K562 (cell line): Measurements from ENCODE around the gene PSMD13. TPM values are rescaled to one million over a fixed set of nuclear protein-coding genes. Genes with fewer than 3 reads are reported as not detected.

Experiments
- ATAC-seq: fragments of 200-7000 bp; cut with Tn5 transposase; 3 replicates; pipeline ENCODE4 v1.9.1; 2020; ENCODE audit warnings: moderate library complexity
- BruUV-seq: library from RNA; stranded (reverse); fragments of 400-500 nt; replicated peaks from 2 replicates; lab custom pipeline; 2021; lab: Mats Ljungman, UMichigan
- CTCF ChIA-PET: fragments of 300-600 bp; formaldehyde crosslinking; extraction: SDS; loops from one replicate; lab custom pipeline; 2021; ENCODE audit warnings: low intra/inter-chr PET ratio; lab: Yijun Ruan, JAX
- POLR2A ChIA-PET: fragments of 300-600, 350-650 bp; sonication (Branson Sonifier 250); formaldehyde crosslinking; extraction: SDS; loops from one replicate; lab custom pipeline; 2021; ENCODE audit warnings: antibody characterized with exemption, inconsistent platforms; lab: Yijun Ruan, JAX
- DNase-seq, 4 experiments: peaks; one replicate each; pipeline versions ENCODE4 v3.0.0 to v3.0.0-alpha.2; 2011 to 2018; ENCODE audit warnings: low spot score in 3 of 4, mixed read lengths in 3 of 4; ENCODE audit errors: extremely low read depth in 1 of 4
- FAIRE-seq: peaks from 2 replicates; lab custom pipeline; 2011; peaks lifted over from hg19 to GRCh38; lab: Jason Lieb, UNC
- H2AFZ ChIP-seq: 2 replicates; pipeline ENCODE4 v1.6.0; 2011; ENCODE audit warnings: low read depth, low read length, control low read depth, inconsistent platforms
- H3K27ac ChIP-seq: fragments of 200-600 bp; 3 replicates; pipeline ENCODE4 v1.8.0; 2011; ENCODE audit warnings: low read depth, mild to moderate bottlenecking, control low read depth, inconsistent platforms, low read length, moderate library complexity, mixed read lengths; ENCODE audit errors: extremely low read depth
- H3K27me3 ChIP-seq, 2 experiments: fragments of 300-600 bp in 1 of 2; 2 replicates in 1 of 2; 3 replicates in 1 of 2; pipeline versions ENCODE4 v1.6.0 to v1.8.0; 2011; ENCODE audit warnings: inconsistent platforms in 2 of 2, low read length in 2 of 2, mild to moderate bottlenecking in 1 of 2, mixed read lengths in 1 of 2, moderate library complexity in 1 of 2; ENCODE audit not compliant: control insufficient read depth in 2 of 2, insufficient read depth in 2 of 2
- H3K36me3 ChIP-seq: fragments of 300-600 bp; 3 replicates; pipeline ENCODE4 v1.8.0; 2011; ENCODE audit warnings: mild to moderate bottlenecking, low read length, inconsistent platforms; ENCODE audit not compliant: control insufficient read depth, insufficient read depth
- H3K4me1 ChIP-seq, 2 experiments: fragments of 200-600 bp in 1 of 2; replicated peaks in 1 of 2; 2 replicates in 1 of 2; 3 replicates in 1 of 2; pipeline versions ENCODE4 v1.5.1 to v1.8.0; 2011; ENCODE audit warnings: inconsistent platforms in 2 of 2, low read length in 2 of 2, mild to moderate bottlenecking in 1 of 2, mixed read lengths in 1 of 2, moderate library complexity in 1 of 2; ENCODE audit not compliant: control insufficient read depth in 2 of 2, insufficient read depth in 2 of 2
- H3K4me2 ChIP-seq: 2 replicates; pipeline ENCODE4 v1.6.1; 2011; ENCODE audit warnings: low read length, control low read depth, inconsistent platforms, mixed read lengths; ENCODE audit not compliant: insufficient read depth
- H3K4me3 ChIP-seq: fragments of 200-600 bp; sonication (generic), shearing (Covaris generic); 2 replicates; pipeline ENCODE4 v1.5.1; 2016; ENCODE audit warnings: control low read depth, inconsistent platforms
- H3K79me2 ChIP-seq: fragments of 200-600 bp; 3 replicates; pipeline ENCODE4 v1.8.0; 2011; ENCODE audit warnings: low read length, inconsistent platforms; ENCODE audit not compliant: control insufficient read depth, insufficient read depth
- H3K9ac ChIP-seq, 2 experiments: 2 replicates each; pipeline versions ENCODE4 v1.6.0 to v1.6.1; 2011; ENCODE audit warnings: low read depth in 2 of 2, low read length in 2 of 2, control low read depth in 1 of 2, inconsistent platforms in 1 of 2, mild to moderate bottlenecking in 1 of 2, mixed read lengths in 1 of 2; ENCODE audit not compliant: insufficient read depth in 1 of 2
- H3K9me1 ChIP-seq: one replicate; pipeline ENCODE4 v1.6.0; 2011; ENCODE audit warnings: inconsistent platforms, mild to moderate bottlenecking, low read length, moderate library complexity; ENCODE audit not compliant: control insufficient read depth, insufficient read depth
- H3K9me3 ChIP-seq: replicated peaks from 2 replicates; pipeline ENCODE4 v1.5.1; 2011; ENCODE audit warnings: low read depth, low read length, inconsistent platforms; ENCODE audit not compliant: control insufficient read depth, insufficient read depth
- H4K20me1 ChIP-seq: replicated peaks from 2 replicates; pipeline ENCODE4 v1.6.1; 2011; ENCODE audit warnings: low read length, inconsistent platforms, mixed read lengths; ENCODE audit not compliant: control insufficient read depth, insufficient read depth
- NFRKB ChIP-seq: fragments of 450-650 bp; IDR thresholded peaks from 2 replicates; pipeline ENCODE4 v1.6.1; 2016; ENCODE audit warnings: low read depth
- PRPF4 ChIP-seq: fragments of 200-400 bp; formaldehyde crosslinking; IDR thresholded peaks from one replicate; pipeline ENCODE4 v1.6.1; 2017; ENCODE audit warnings: low read length, low read depth, mild to moderate bottlenecking; ENCODE audit not compliant: insufficient read depth, poor library complexity, severe bottlenecking
- U2AF1 ChIP-seq: fragments of 200-400 bp; formaldehyde crosslinking; optimal IDR thresholded peaks from 2 replicates; pipeline ENCODE3; 2017; ENCODE audit warnings: mild to moderate bottlenecking, low read depth, low read length, moderate library complexity
- WGBS: fragments of 100-300 bp; shearing (Covaris generic); methylation state at CpG from one replicate; pipeline ENCODE4 v1.1.6; 2016; ENCODE audit warnings: low coverage, mixed read lengths; ENCODE audit not compliant: insufficient coverage; ENCODE audit errors: missing lambda C conversion rate; 5-methylcytosine and 5-hydroxymethylcytosine counted together
- in situ Hi-C: fragments of 300-500 bp; cut with MboI; formaldehyde crosslinking; loops from 4 replicates; pipeline ENCODE4 v1.15.0; 2018; ENCODE audit warnings: inconsistent platforms, mixed read lengths
- intact Hi-C: fragments of 100-400 bp; cut with micrococcal nuclease; formaldehyde crosslinking; loops from 2 replicates; pipeline ENCODE4 v1.14.2; 2022
- polyA plus RNA-seq, 8 experiments: library from polyadenylated mRNA; depleted of rRNA in 4 of 8; stranded (reverse) in 5 of 8; unstranded in 3 of 8; fragments of >200 nt; fragmentation: Nextera tagmentation in 2 of 8; fragmentation: Illumina TruSeq in 1 of 8; extraction: Ambion mirVana in 2 of 8; extraction: Trizol in 1 of 8; gene quantifications; 2 replicates each; pipeline versions ENCODE4 v1.2.1 to v1.2.3, GENCODE V29; 2011 to 2014; ENCODE audit warnings: inconsistent platforms in 1 of 8, missing spikeins in 1 of 8
- total RNA-seq, 7 experiments: library from RNA; depleted of rRNA in 6 of 7; stranded (reverse); fragments of >200 nt in 6 of 7; fragmentation: Illumina TruSeq in 2 of 7; extraction: Trizol in 2 of 7; gene quantifications; 2 replicates each; pipeline versions ENCODE4 v1.2.1 to v1.2.3, GENCODE V29; 2011 to 2021; ENCODE audit warnings: low replicate concordance in 1 of 7
- TF ChIP-seq, protein P1 (sequence below): fragments of 250-450 bp; sonication (Bioruptor Pico); IDR thresholded peaks from 2 replicates; pipeline ENCODE4 v1.4.0; 2020; ENCODE audit warnings: mild to moderate bottlenecking, moderate library complexity
- TF ChIP-seq, protein P2 (sequence below), 2 experiments: fragments of 450-650 bp; IDR thresholded peaks; 2 replicates each; pipeline ENCODE4 v1.6.1; 2016
- TF ChIP-seq, protein P3 (sequence below): fragments of 450-650 bp; IDR thresholded peaks from 2 replicates; pipeline ENCODE4 v1.6.1; 2016; ENCODE audit warnings: borderline replicate concordance
- TF ChIP-seq, protein P4 (sequence below): fragments of 250-450 bp; sonication (Bioruptor Pico); IDR thresholded peaks from 2 replicates; pipeline ENCODE4 v1.8.0; 2022; ENCODE audit warnings: inconsistent platforms, mild to moderate bottlenecking, moderate library complexity, borderline replicate concordance
- TF ChIP-seq, protein P5 (sequence below): fragments of 450-650 bp; IDR thresholded peaks from 2 replicates; pipeline ENCODE4 v1.6.1; 2017; ENCODE audit warnings: antibody characterized with exemption, mild to moderate bottlenecking

The PSMD13 gene
- total and polyA plus RNA-seq, 9 of the 15 experiments (the other 6 are each of a cell fraction or from before 2014, with no cell fraction given) = 185 to 383 (median 267) TPM

DNA sequence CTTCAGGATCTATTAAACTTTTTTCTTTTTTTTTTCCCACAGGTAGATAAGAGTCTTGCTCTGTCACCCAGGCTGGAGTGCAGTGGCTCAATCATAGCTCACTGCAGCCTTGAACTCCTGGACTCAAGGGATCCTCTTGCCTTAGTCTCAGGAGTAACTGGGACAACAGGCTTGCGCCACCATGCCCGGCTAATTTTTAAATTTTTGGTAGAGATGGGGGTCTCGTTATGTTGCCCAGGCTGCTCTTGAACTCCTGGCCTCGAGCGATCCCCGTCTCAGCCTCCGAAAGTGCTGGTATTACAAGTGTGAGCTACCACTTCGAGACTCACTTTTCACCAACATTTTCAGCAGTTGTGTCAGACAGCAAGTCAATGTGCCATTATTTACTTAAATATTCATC lies 1.6 kb upstream of the PSMD13 start (continued):
- TF ChIP-seq, protein P1, sequence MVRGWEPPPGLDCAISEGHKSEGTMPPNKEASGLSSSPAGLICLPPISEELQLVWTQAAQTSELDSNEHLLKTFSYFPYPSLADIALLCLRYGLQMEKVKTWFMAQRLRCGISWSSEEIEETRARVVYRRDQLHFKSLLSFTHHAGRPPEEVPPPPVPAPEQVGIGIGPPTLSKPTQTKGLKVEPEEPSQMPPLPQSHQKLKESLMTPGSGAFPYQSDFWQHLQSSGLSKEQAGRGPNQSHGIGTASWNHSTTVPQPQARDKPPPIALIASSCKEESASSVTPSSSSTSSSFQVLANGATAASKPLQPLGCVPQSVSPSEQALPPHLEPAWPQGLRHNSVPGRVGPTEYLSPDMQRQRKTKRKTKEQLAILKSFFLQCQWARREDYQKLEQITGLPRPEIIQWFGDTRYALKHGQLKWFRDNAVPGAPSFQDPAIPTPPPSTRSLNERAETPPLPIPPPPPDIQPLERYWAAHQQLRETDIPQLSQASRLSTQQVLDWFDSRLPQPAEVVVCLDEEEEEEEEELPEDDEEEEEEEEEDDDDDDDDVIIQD (CRISPR knock-in tag) = no peak

DNA sequence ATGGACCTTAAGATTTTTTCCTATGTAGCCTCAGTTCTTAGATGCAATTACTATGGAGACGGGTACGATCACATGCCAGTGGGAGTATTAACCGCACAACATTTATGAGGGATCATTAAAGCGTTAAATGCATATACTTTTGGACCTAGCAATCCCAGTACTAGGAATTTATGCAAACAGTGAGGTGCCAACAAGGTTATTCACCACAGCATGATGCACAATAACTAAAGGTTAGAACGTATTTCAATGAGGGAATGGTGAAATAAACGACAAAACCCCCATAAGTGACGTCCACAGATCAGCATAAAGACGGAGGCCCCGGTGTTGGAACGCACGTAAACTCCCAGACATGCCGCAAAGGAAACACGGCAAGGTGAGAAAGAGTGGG lies 1.2 kb upstream of the PSMD13 start:
- peaks cover 19 to 21% of the 10 kb centered on the region in 2 experiments; a peak in 4 of 5 replicates for H3K4me1 ChIP-seq
- intact Hi-C loops = no loop called here
- CTCF ChIA-PET = interaction anchor here (0.6 kb wide), 1 partner anchor 283 kb away, joined by 3 read pairs; no protein-coding TSS in a partner anchor
- peak; percentile 67 for FAIRE-seq
- peak overlapping the region; percentile 84 for H2AFZ ChIP-seq
- ATAC-seq = peak; percentile 19
- no peaks in the 10 kb centered on the region for H3K27me3 ChIP-seq
- H3K9ac ChIP-seq = peak overlapping the region; percentile 82 to 93
- H3K9me3 ChIP-seq = no peaks in the 10 kb centered on the region
- in situ Hi-C loops = no loop called here
- POLR2A ChIA-PET = interaction anchor here (0.6 to 1.6 kb wide), 4 partner anchors 12 to 170 kb away, joined by 4 to 6 read pairs (median 5); no protein-coding TSS in a partner anchor
- H3K79me2 ChIP-seq = peaks cover 50% of the 10 kb centered on the region
- H3K9me1 ChIP-seq = no peaks in the 10 kb centered on the region
- H3K4me2 ChIP-seq = peak overlapping the region; percentile 86
- BruUV-seq = no TSS peak
- peaks cover 27% of the 10 kb centered on the region for H3K36me3 ChIP-seq
- DNase-seq = no peak
- H3K27ac ChIP-seq = peak overlapping the region; percentile 89
- H4K20me1 ChIP-seq = peaks cover 10% of the 10 kb centered on the region; the same call in 1 of the 2 replicates
- H3K4me3 ChIP-seq = peak overlapping the region; percentile 90
- WGBS = under 1% methylated on average over 13 of the region's 13 CpGs
- TF ChIP-seq, protein P2, sequence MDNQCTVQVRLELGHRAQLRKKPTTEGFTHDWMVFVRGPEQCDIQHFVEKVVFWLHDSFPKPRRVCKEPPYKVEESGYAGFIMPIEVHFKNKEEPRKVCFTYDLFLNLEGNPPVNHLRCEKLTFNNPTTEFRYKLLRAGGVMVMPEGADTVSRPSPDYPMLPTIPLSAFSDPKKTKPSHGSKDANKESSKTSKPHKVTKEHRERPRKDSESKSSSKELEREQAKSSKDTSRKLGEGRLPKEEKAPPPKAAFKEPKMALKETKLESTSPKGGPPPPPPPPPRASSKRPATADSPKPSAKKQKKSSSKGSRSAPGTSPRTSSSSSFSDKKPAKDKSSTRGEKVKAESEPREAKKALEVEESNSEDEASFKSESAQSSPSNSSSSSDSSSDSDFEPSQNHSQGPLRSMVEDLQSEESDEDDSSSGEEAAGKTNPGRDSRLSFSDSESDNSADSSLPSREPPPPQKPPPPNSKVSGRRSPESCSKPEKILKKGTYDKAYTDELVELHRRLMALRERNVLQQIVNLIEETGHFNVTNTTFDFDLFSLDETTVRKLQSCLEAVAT (IDR thresholded peaks at IDR 0.05) = peak in 1 of 2 experiments; percentile 51; a peak in 1 of 4 replicates
- TF ChIP-seq PRPF4 (no peak), NFRKB (0 out of 2 replicates have a peak, but pooled peaks have one; percentile 20), U2AF1 (no peak)
- TF ChIP-seq, protein P3, sequence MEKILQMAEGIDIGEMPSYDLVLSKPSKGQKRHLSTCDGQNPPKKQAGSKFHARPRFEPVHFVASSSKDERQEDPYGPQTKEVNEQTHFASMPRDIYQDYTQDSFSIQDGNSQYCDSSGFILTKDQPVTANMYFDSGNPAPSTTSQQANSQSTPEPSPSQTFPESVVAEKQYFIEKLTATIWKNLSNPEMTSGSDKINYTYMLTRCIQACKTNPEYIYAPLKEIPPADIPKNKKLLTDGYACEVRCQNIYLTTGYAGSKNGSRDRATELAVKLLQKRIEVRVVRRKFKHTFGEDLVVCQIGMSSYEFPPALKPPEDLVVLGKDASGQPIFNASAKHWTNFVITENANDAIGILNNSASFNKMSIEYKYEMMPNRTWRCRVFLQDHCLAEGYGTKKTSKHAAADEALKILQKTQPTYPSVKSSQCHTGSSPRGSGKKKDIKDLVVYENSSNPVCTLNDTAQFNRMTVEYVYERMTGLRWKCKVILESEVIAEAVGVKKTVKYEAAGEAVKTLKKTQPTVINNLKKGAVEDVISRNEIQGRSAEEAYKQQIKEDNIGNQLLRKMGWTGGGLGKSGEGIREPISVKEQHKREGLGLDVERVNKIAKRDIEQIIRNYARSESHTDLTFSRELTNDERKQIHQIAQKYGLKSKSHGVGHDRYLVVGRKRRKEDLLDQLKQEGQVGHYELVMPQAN = 0 out of 2 replicates have a peak, but pooled peaks have one; percentile 46
- TF ChIP-seq, protein P4, sequence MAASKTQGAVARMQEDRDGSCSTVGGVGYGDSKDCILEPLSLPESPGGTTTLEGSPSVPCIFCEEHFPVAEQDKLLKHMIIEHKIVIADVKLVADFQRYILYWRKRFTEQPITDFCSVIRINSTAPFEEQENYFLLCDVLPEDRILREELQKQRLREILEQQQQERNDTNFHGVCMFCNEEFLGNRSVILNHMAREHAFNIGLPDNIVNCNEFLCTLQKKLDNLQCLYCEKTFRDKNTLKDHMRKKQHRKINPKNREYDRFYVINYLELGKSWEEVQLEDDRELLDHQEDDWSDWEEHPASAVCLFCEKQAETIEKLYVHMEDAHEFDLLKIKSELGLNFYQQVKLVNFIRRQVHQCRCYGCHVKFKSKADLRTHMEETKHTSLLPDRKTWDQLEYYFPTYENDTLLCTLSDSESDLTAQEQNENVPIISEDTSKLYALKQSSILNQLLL (CRISPR knock-in tag) = no peak
- TF ChIP-seq, protein P5, sequence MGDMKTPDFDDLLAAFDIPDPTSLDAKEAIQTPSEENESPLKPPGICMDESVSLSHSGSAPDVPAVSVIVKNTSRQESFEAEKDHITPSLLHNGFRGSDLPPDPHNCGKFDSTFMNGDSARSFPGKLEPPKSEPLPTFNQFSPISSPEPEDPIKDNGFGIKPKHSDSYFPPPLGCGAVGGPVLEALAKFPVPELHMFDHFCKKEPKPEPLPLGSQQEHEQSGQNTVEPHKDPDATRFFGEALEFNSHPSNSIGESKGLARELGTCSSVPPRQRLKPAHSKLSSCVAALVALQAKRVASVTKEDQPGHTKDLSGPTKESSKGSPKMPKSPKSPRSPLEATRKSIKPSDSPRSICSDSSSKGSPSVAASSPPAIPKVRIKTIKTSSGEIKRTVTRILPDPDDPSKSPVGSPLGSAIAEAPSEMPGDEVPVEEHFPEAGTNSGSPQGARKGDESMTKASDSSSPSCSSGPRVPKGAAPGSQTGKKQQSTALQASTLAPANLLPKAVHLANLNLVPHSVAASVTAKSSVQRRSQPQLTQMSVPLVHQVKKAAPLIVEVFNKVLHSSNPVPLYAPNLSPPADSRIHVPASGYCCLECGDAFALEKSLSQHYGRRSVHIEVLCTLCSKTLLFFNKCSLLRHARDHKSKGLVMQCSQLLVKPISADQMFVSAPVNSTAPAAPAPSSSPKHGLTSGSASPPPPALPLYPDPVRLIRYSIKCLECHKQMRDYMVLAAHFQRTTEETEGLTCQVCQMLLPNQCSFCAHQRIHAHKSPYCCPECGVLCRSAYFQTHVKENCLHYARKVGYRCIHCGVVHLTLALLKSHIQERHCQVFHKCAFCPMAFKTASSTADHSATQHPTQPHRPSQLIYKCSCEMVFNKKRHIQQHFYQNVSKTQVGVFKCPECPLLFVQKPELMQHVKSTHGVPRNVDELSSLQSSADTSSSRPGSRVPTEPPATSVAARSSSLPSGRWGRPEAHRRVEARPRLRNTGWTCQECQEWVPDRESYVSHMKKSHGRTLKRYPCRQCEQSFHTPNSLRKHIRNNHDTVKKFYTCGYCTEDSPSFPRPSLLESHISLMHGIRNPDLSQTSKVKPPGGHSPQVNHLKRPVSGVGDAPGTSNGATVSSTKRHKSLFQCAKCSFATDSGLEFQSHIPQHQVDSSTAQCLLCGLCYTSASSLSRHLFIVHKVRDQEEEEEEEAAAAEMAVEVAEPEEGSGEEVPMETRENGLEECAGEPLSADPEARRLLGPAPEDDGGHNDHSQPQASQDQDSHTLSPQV = 0 out of 2 replicates have a peak, but pooled peaks have one; percentile 1
